ENCODE results near the gene SIRPG.
"Not testable (repeated sequence)": the region's sequence is repeated elsewhere in the genome, so short reads cannot be mapped to it uniquely, and the experiment has no call there.

SIRPG gene

DNA sequence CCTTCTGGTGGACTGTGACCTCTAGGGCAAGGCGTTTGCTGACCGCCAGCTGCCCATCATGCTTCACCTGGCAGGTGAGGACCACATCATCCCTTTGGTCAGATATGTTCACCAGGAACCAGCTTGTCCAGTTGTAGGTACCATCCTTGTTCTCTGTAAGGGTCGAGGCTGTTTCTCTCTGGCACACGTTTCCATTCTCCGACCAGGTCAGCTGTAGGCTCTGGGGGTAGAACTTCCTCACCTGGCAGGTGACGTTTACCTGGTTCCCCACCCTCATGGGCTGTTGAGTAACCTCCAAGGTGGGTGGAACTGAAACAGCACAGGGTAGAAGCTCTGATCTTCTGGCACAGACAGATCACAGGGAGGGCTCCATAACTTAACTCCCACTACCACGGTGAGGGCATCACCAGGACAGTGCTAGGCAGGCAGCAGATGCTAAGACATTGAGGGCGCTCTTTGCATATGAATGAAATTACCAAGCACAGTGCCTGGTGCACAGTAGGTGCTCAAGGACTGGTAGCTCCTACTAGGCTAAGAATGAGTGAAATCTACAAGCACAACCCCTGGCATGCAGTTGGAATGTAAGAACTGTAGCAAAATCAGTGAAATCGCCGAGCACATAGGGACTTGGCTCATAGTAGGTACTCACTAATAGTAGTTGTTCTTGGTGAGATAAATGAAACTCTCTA, 22.1 kb downstream of the SIRPG start:
- no peak for DNase-seq

DNA sequence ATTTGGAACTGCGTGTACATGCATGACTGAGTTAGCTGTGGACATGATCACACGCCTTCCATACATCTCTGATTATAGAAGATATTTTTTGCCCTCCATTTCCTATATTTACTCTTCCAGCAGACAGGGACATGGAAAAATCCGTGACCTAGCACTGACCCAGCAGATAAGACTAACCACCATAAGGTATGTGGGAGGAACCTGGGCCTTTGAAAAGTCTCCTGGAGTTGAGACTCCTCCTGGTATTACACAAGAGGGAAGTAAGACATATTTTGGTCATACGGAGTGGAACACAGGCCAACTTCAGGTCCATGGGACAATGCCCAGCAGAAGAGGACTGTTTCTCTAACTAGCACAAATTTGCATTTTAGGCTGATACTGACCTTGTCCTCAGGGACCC, 24.0 kb downstream of the SIRPG start:
- DNase-seq = no peak

DNA sequence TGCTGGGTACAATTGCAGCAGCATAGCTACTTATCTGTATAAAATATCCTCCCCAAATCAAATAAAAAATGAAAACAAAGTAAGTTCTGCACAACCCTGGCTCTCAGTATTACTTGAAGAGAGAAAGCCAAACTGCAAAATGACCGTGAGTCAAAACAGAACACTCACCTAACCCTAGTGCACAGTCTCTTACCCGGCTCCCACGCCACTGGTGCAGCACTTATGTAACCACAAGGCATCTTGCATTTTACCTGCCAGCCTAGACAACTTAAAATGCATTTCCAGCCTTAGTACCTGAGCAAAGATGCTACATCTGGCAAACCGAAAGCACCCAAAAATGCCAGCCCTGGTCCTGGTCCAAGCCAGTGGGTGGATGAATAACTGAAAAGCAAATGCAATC, 25.4 kb downstream of the SIRPG start:
- no peak for DNase-seq

DNA sequence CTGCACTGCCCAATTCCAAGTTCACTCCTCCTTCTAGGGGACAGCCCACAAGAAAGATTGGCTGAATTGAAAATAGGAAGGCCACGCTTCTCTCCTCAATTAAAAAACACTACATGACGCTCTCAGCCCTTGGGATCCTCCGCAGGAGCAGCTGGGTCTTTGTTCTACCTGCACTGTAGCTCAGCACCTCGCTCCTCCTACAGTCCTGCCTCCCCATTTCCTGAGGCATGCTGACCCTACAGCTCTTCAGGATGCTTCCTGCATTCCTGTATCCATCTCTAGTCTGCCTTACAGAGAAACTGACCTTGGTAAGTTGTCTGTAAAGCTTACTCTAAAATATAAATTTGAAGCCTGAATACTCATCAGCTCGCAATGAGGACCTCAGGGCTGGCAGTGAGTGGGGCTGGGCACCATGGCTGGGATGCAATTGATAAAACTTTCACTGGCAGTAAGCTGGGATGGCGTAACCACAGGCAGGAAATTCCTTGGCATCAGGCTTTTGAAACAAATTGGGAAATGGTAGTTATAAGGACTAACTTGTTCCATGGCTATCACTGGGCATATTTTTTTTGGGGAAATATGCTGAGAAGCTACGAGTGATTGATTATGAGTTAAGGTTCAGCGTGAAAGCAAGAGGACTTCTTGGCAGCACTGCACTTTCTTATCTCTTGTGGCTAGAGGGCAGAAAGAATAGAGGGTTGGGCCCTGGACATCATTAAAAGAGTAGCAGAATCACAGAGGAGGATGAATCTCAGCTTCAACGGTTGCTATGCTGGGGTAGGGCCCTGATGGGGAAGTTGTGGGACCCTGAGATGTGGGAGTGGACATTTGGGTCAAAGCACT, 26.0 kb downstream of the SIRPG start:
- DNase-seq = no peak

DNA sequence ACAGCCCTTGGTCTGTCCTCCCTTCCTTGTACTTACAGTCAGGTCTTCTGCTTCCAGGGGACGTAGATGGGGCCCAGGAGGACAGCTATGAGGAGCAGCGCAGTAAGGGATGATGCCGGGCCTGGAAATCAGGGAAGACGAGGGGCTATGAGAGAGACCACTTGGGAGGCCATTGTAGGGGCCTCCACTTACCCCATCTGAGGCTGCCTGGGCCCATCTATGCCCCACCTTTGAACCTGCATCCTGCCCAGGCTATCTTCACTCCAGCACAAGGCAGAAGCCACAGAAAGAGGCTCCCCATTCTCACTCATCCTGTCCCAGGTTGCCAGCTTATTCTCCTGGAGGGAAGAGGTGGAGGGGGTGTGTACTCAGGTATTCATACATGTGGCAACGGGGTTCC, 27.4 kb downstream of the SIRPG start:
- no peak for DNase-seq

DNA sequence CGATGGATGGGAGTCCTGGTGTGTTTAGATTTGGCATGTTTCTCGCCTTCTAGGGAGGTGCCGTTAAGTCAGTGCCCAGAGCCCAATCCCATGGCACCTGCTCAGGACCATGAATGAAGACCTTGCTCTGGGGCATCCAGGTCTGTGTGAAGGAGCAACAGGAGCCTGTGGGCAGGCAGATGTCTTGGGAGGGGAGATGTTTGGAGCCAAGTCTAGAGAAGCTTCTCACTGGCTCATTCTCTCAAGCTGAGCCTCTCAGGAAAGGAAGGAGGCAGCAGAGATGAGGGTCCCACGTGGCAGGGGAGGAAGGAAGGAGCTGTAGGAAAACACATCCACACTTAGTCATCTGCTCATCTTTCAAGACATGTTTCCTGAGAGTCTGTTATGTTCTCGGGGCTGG, 28.3 kb downstream of the SIRPG start:
- no peak for DNase-seq

DNA sequence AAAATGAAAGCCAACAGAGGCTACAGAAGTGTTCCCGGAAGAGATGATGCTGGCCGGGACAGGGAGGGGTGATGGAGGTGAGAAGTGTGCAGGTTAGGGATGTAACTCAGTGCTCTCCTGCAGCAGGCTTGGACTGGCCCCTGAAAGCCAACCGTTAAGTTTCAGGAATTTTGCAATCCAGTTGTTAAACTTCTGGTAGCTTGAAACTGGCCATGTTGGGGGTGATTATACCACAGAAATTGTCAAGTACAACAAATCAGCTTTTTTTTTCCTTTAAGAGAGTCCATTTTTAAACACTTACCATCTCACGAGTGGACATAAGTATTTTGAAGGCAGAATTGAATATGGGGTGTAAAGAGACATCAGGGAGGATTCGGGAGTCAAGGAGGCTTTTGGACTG, 29.0 kb downstream of the SIRPG start:
- no peak for DNase-seq

DNA sequence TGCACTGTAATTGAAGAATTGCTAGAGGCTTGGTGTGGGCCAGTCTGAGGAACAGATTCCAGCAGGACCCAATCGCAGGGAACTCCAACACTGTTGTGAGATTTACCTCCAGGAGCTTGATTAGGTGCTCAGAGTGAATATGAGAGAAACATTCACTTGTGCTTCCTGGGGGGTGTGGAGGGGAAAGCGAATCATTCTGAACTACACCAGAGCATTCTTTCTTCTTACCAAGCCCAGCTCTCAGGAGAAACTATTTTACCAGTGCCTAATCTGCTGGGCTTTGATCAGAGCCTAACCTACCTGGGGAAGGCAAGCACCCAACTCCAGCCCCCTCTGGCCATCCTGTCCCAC, 30.4 kb downstream of the SIRPG start:
- DNase-seq = no peak

DNA sequence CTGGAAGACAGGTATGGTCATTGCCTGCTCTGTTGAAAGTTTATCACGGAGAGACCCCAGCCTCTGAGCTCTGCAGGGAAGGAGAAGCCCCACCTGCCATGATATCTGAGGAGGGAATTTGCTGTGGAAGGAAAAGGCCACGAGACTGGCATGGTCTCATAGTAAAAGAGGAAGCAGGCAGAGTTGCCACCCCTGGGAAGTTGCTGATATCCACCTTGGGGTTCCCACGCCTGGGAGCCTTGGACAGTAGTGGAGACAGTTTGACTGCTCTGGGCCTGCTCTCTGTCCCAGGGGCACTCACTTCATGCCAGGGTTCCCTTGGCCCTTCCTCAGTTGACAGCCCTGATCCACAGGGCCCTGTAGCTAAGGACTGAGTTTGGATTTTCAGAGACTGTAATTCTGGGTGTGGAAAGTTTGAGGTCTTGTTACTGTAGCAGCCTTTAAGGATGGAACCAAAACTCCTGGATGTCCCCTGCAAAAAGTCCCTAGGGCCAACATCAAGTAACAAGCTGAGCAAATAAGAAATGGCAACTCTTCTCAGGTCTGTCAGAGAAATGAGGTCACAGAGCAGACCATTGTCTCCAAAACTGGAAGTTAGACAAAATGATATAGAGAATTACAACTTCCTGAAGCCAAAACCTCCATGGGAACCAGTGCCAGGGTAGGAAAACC, 30.9 kb downstream of the SIRPG start:
- DNase-seq = no peak

DNA sequence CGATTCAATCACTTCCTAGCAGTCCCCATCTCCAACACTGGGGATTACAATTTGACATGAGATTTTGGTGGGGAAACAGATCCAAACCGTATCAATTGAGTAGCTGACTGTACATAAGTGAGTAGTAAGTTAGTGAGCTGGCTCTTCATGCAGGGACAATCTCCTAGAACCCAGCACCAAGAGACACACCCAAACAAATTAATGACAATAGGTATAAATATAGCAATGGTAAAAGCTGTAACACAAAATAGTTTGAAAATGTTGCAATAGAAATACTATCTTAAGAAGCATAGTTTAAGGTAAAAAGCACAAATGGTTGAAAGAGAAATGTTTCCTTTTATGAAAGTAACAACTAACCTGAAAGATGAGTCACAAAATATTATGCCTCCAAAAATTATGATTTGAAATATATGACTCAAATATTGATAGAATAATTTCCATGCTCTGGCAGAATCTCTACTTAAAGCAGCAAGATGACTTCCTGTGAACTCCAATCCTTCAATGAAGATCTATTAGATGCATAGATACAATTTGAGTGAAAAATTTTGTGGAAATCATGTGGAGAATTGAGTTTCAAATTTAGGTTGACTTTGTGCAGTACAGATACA, 32.4 kb downstream of the SIRPG start:
- DNase-seq = no peak

DNA sequence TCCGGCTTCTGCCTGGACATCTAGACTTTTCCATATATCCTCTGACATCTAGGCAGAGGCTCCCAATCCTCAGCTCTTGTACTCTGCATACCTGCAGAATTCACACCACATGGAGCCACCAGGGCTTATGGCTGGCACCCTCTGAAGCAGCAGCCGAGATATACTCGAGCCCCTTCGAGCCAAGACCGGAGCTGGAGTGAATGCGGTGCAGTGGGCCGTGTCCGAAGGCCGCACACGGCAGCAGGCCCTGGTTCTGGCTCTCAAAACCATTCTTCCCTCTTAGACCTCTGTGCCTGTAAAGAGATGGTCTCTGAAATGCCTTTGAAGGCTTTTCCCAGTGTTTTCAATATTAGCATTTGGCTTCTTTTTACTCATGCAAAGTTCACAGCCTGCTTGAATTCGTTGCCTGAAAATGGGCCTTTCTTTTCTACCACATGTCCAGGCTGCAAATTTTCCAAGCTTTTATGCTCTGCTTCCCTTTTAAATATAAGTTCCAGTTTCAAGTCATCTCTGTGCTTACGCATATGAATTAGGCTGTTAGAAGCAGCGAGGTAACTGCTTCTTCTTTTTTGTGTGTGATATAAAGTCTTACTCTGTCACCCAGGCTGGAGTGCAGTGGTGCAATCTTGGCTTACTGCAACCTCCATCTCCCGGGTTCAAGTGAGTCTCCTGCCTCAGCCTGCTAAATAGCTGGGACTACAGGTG, 33.9 kb downstream of the SIRPG start:
- no peak for DNase-seq

DNA sequence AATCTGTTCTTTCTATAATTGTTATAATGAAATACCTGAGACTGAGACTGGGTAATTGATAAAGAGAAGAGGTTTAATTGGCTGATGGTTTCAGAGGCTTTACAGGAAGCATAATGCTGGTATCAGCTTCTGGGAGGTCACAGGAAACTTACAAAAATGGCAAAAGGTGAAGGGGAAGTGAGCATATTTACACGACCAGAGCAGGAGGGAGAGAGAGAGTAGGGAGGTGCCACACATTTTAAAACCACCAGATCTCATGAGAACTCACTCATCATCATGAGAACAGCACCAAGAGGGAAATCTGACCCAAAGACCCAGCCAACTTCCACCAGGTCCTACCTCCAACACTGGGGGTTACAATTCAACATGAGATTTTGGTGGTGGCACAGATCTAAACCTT, 35.1 kb downstream of the SIRPG start:
- no peak for DNase-seq

DNA sequence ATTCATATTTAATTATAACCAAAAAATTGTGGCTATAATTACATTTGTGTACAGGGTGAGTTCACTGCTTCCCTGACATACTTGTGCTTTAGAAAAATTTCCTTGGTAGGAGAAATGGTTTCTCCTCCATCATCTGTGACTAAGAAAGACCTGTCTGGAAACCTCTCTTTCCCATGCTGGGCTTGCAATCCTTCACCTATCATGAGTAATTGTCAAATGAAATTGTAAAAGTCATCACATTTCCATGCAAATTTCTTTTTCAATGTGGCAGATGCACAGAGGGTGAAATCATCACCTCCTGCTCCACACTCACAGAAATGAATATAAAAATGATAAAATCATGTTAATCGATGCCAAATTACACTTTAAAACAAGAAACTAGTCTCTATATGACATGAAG, 36.3 kb downstream of the SIRPG start:
- DNase-seq = no peak

DNA sequence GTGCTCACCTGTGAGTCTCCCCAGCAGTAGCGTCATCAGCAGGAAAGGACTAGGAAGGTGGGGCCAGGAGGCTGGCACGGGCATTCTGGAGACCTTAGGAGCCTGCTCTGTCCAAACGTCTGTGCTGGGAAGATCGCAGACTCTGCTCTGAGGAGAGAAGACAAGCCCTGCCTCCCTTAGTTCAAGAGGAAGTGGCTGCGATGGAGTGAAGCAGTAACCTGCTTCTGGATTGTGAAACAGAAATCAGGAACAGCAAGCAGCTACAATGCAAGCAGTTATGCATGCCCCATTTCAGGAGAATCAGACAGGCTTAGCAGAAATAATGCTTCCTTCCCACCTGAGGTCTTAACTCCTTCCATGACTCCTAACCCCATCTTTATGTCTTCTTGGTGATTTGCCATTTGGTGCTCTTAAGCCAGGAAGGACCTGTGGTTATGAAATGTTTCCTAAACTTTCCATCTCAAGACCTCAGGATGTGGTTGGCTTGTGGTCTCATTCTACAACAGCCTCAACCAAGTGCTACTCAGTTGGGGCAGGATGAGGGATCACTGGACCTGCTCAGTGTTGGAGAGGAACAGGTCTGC, 37.6 kb downstream of the SIRPG start, which contains the start of gene SIRPB1:
SIRPB1 (minus strand) TSS at position 149 of the 584 bp plus-strand sequence; CDS start at position 84, 65 bp downstream.
- DNase-seq = no peak

DNA sequence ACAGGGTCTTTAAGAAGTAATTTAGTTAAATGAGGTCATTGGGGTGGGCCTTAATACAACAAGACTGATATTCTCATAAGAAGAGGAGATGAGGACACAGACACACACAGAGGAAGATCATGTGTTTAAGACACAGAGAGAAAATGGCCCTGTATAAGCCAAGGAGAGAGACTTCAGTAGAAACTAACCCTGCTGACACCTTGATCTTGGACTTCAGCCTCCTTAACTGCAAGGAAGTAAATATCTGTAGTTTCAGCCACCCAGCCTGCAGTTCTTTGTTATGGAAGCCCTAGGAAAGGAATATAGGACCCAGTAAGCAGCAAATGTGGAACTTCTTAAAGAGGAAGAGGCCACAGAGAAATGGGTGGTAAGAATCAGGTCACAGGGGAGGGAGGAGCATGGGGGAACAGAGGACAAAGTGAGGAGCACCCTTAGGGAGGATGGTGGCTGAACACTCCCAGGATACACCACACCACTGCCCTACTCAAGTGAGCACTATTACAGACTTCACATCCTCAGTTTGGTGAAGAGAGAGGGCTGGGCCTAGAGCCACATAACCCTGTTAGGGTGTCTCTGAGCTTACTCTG, 38.5 kb downstream of the SIRPG start:
- DNase-seq = no peak

DNA sequence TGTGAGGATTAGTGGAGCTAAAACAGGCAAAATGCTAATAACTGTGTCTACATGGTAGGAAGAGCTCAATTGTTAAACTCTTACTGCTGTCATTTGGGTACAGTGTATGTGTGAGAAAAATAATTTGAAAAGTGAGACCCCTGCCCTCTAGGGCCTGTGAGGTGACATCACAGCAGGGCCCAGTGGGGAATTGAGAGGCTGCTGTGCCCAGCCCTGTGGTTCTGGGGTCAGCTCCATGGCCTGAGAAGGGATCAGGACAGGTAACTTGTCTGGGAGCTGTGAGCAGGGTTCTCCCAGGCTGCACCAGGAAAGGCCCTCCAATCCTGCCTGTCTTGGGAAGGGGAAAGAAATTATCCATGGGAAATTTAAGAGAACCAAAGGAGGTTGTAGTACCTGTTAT, 39.1 kb downstream of the SIRPG start:
- no peak for DNase-seq

DNA sequence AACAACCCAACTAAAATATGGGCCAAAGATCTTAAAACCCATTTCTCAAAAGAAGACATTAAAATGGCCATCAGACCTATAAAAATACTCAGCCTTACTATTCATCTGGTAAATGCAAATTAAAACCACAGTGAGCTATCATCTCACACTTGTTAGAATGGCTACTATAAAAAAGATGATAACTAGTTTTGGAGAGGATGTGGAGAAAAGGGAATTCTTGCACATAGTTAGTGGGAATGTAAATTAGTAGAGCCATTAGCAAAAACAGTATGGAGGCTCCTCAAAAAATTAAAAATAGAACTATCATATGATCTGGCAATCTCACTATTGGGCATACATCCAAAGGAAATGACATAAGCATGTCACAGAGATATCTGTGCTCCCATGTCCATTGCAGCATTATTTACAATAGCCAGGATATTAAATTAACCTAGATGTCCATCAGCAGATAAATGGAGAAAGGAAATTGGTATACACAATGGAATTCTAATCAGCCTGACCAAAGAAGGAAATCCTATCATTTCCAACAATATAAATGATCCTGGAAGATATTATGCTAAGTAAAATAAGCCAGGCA, 40.6 kb downstream of the SIRPG start:
- no peak for DNase-seq

DNA sequence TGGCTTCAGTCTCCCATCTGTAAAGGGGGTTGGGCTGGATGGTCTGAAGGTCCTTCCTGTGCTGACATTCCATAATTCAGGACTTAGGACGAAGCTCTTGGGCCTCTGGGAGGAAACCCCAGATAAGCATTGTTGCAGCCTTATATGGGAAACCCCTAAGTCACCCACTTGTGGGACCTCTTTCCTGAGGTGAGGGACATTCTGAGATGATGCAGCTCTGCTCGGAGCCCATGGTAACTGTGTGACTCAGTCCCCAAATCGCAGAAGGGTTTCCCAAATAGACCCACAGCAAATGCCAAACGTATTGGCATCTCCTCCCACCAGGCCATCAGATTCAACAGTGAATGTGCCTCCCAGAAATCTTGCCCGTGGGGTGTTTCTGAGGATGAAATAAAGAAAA, 47.2 kb downstream of the SIRPG start:
- not testable (repeated sequence) for DNase-seq

DNA sequence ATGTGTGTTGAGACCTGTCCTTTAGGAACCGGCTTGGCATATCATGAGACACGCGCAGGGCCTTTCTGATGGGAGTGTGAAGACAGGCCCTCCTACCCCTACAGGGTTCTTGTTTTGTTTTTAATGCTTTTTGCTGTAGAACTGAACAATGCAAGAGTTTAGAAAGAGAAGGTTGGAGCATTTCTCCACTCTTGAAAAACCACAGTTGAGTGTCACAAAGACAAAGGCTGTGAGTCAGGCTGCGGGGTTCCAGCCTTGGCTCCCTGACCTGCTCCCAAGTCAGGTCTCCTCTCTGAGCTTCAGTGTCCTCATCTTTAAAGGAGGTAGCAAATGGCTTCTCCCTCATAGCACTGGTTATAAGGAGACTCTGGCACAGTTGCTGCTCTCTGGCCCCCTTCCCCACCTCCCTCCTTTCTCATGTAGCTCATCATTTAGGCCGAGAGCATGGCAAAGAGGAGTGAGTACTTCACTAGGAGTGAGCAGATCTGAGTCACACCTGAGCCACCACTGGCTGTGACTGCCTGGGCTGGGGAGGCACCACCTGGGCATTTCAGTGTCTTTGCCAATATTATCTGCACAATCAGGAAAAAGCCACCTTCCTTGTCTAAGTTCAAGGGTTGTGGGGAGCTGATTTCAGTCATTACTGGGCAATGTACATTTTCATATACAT, 48.8 kb downstream of the SIRPG start:
- DNase-seq = not testable (repeated sequence)

DNA sequence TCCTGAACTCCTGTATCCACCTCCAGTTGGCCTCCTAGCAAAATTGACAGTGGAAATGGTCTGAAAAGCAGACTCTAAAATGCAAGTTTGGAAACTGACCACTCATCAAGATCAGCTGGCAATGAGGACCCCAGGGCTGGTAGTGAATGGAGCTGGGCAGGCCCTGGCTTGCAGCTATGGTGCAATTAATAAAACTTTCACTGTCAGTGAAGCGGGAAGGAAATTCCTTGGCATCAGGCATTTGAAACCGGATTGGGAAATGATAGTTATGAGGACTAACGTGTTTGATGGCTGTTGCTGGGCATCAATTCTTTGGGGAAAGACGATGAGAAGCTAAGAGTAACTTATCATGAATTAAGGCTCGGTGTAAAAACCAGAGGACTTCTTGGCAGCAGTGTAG, 56.8 kb downstream of the SIRPG start:
- no peak for DNase-seq

DNA sequence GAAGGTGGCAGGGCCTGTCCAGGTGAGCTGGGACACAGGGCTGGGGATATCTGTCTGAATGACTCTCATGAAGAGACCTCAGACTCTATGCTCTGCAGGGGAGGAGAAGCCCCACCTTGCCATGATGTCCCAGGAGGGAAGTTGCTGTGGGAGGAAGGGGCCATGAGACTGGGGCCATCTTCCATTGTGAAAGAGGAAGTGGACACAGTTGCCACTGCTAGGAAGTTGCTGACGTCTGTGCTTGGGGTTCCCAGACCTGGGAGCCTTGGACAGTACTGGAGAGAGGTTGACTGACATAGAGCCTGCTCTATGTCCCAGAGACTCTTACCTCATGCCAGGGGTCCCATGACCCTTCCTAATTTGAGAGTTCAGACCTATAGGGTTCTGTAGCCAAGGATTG, 62.2 kb downstream of the SIRPG start:
- no peak for DNase-seq
